Testis (tissue), 2 donors: Measurements from ENCODE around the gene ZNF280B.

Experiments used
- CTCF ChIP-seq, 3 experiments: fragments of 450-650 bp in 2 of 3; fragments of 200-600 bp in 1 of 3; sonication (generic) in 1 of 3; IDR thresholded peaks; one replicate each; pipeline ENCODE4 v1.5.1; 2016 to 2019; ENCODE audit warnings: antibody characterized with exemption in 3 of 3, mild to moderate bottlenecking in 2 of 3, moderate library complexity in 1 of 3
- POLR2A ChIP-seq: fragments of 450-650 bp; IDR thresholded peaks from one replicate; pipeline ENCODE4 v1.6.1; 2017; ENCODE audit warnings: antibody characterized with exemption, mild to moderate bottlenecking, moderate library complexity

- no peak for TF ChIP-seq CTCF (IDR thresholded peaks at IDR 0.05)
- no peak for TF ChIP-seq POLR2A
Observed at GRCh38 chr22:22547226-22547625, 38.7 kb upstream of the ZNF280B start.
